DOHH2 (cell line): ENCODE data around the gene THYN1.

ENCODE experiments used
- H3F3A ChIP-seq: fragments of 200-600 bp; sonication (generic), shearing (Covaris generic); 2 replicates; pipeline ENCODE4 v1.6.0; 2016; ENCODE audit warnings: antibody characterized with exemption, mild to moderate bottlenecking; ENCODE audit not compliant: control insufficient read depth, insufficient read depth
- H3K27ac ChIP-seq: fragments of 200-600 bp; sonication (generic); 2 replicates; pipeline ENCODE4 v1.5.1; 2014; ENCODE audit warnings: low read depth, mild to moderate bottlenecking, low read length, moderate library complexity
- H3K27me3 ChIP-seq: fragments of 200-600 bp; sonication (generic); 2 replicates; pipeline ENCODE4 v1.6.1; 2014; ENCODE audit warnings: mild to moderate bottlenecking, low read length, mixed read lengths; ENCODE audit not compliant: control insufficient read depth
- H3K36me3 ChIP-seq: fragments of 200-600 bp; sonication (generic); 2 replicates; pipeline ENCODE4 v1.6.1; 2014; ENCODE audit warnings: mild to moderate bottlenecking, low read length, moderate library complexity, mixed read lengths; ENCODE audit not compliant: control insufficient read depth
- H3K4me1 ChIP-seq: fragments of 200-600 bp; sonication (generic); 2 replicates; pipeline ENCODE4 v1.6.1; 2014; ENCODE audit warnings: mild to moderate bottlenecking, low read length, mixed read lengths; ENCODE audit not compliant: control insufficient read depth
- H3K4me2 ChIP-seq: fragments of 200-600 bp; sonication (generic); 2 replicates; pipeline ENCODE4 v1.6.0; 2014; ENCODE audit warnings: mild to moderate bottlenecking, low read length, moderate library complexity
- H3K4me3 ChIP-seq: fragments of 200-600 bp; sonication (generic); 2 replicates; pipeline ENCODE4 v1.5.1; 2014; ENCODE audit warnings: mild to moderate bottlenecking, low read length, mixed read lengths
- H3K79me2 ChIP-seq: fragments of 200-600 bp; sonication (generic); 2 replicates; pipeline ENCODE4 v1.6.1; 2014; ENCODE audit warnings: mild to moderate bottlenecking, low read length, mixed read lengths; ENCODE audit not compliant: control insufficient read depth
- H3K9me2 ChIP-seq: fragments of 200-600 bp; sonication (generic); replicated peaks from 2 replicates; pipeline ENCODE4 v1.6.1; 2014; ENCODE audit warnings: mild to moderate bottlenecking, low read length, mixed read lengths; ENCODE audit not compliant: control insufficient read depth
- H3K9me3 ChIP-seq: fragments of 200-600 bp; sonication (generic); 2 replicates; pipeline ENCODE4 v1.6.1; 2014; ENCODE audit warnings: antibody characterized with exemption, low read length, mixed read lengths; ENCODE audit not compliant: control insufficient read depth, insufficient read depth
- H4K20me1 ChIP-seq: fragments of 200-600 bp; sonication (generic); 2 replicates; pipeline ENCODE4 v1.6.0; 2014; ENCODE audit warnings: low read depth, mild to moderate bottlenecking, antibody characterized with exemption, low read length, moderate library complexity; ENCODE audit not compliant: control insufficient read depth, insufficient read depth
- EZH2phosphoT487 ChIP-seq: fragments of 200-600 bp; sonication (generic); IDR thresholded peaks from 2 replicates; pipeline ENCODE4 v1.6.1; 2017; ENCODE audit warnings: borderline replicate concordance, mild to moderate bottlenecking, antibody characterized with exemption, low read length, moderate library complexity, mixed read lengths
- TF ChIP-seq, protein P1 (sequence below): fragments of 200-600 bp; sonication (generic); IDR thresholded peaks from one replicate; pipeline ENCODE4 v1.5.1; 2014; ENCODE audit warnings: antibody characterized with exemption, mild to moderate bottlenecking, low read depth, low read length; ENCODE audit not compliant: poor library complexity, severe bottlenecking

THYN1 gene

DNA sequence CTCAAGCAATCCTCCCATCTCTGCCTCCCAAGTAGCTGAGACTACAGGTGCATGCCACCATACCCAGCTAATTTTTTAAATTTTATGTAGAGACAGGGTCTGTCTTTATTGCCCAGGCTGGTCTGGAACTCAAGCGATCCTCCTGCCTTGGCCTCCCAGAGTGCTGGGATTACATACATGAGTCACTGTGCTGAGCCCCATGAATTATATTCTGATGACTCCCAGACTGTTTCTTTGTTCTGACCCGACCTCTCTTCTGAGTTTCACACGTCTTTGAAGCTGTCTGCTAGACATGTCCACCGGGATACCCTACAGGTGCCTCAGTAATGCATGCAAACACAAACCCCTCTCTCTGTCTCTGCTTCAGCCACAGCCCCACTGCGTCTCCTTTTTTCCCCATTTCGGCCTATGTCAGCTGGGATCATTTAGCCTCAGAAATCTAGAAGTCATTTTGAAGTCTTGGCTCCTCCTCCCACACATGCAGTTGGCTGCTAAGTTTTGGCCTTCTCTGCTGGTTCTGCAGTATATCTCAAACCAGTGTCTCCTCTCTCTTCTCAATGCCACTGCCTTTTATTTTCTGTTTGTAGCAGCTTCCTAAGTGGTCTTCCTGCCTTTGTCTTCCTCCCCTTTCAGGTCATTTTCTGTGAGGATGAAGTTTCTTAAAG lies 23.9 kb downstream of the THYN1 start:
- no peaks in the 10 kb centered on the region for H3K36me3 ChIP-seq
- H3K27ac ChIP-seq: no peak overlapping the region
- H4K20me1 ChIP-seq: peaks cover 61% of the 10 kb centered on the region
- H3K9me3 ChIP-seq: no peaks in the 10 kb centered on the region
- H3K4me2 ChIP-seq: peak overlapping the region; percentile 25; the same call in 1 of the 2 replicates
- no peaks in the 10 kb centered on the region for H3K9me2 ChIP-seq
- H3K4me3 ChIP-seq: no peak overlapping the region
- peaks cover 3% of the 10 kb centered on the region; the same call in 1 of the 2 replicates for H3F3A ChIP-seq
- H3K4me1 ChIP-seq: peaks cover 46% of the 10 kb centered on the region
- H3K27me3 ChIP-seq: peaks cover 74% of the 10 kb centered on the region
- TF ChIP-seq, protein P1, sequence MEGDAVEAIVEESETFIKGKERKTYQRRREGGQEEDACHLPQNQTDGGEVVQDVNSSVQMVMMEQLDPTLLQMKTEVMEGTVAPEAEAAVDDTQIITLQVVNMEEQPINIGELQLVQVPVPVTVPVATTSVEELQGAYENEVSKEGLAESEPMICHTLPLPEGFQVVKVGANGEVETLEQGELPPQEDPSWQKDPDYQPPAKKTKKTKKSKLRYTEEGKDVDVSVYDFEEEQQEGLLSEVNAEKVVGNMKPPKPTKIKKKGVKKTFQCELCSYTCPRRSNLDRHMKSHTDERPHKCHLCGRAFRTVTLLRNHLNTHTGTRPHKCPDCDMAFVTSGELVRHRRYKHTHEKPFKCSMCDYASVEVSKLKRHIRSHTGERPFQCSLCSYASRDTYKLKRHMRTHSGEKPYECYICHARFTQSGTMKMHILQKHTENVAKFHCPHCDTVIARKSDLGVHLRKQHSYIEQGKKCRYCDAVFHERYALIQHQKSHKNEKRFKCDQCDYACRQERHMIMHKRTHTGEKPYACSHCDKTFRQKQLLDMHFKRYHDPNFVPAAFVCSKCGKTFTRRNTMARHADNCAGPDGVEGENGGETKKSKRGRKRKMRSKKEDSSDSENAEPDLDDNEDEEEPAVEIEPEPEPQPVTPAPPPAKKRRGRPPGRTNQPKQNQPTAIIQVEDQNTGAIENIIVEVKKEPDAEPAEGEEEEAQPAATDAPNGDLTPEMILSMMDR: no peak
- TF ChIP-seq EZH2phosphoT487: no peak
- no peaks in the 10 kb centered on the region for H3K79me2 ChIP-seq

DNA sequence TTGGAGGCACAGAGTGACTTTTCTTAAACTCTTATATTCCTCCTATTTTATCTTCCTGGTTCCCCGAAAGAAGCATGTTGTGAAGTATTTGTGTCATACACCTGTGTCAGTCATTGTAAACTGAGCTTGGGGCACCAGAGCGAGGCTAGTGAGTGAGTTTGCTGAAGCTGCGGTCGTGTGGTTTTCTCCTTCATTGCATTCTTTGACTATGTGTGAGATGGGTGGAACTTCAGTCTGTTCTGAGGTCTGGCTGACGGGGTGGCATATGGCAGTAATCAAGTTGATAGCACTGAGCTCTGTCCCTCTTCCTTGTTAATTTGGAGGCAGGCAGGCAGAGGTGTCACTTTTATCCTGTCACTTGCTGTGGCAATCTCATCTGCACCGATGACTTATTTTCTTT lies 24.5 kb downstream of the THYN1 start:
- Histone ChIP-seq H3K79me2 (peaks cover 2% of the 10 kb centered on the region), H3F3A (peaks cover 3% of the 10 kb centered on the region; the same call in 1 of the 2 replicates), H3K27me3 (peaks cover 74% of the 10 kb centered on the region), H3K4me3 (no peak overlapping the region), H3K4me1 (peaks cover 48% of the 10 kb centered on the region), H3K9me3 (no peaks in the 10 kb centered on the region), H3K4me2 (peak overlapping the region; percentile 37), H3K36me3 (no peaks in the 10 kb centered on the region), H3K27ac (no peak overlapping the region), H3K9me2 (no peaks in the 10 kb centered on the region), H4K20me1 (peaks cover 61% of the 10 kb centered on the region)
- peak; percentile 64; the same call in 1 of the 2 replicates for TF ChIP-seq EZH2phosphoT487
- TF ChIP-seq, protein P1: no peak

DNA sequence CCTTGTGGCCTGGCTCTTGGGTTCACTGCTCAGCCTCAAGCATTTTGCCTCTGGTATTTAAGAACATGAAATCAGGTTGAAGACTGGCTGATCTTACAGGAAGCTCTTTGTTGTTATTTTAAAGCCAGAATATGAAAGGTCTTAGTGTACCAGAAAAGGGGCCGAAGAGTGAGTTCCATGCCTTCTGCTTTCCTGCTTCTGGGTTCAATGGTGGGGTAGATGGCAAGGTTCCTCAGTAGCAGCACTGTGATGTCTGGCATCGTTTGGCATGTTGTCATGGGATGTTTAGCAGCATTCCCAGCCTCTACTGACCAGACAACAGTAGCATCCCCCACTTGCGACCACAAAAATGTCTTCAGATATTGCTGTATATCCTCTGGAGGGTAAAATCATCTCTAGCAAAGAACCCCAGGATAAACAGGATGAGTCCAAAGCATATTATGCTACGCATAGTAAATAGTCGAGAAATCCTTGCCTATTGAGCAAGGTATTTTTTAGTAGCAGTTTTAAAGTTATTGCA lies 26.3 kb downstream of the THYN1 start:
- H3K79me2 ChIP-seq: peaks cover 19% of the 10 kb centered on the region
- no peak for TF ChIP-seq EZH2phosphoT487
- TF ChIP-seq, protein P1: no peak
- no peak overlapping the region for H3K27ac ChIP-seq
- H3K4me1 ChIP-seq: peaks cover 62% of the 10 kb centered on the region
- H3K9me3 ChIP-seq: no peaks in the 10 kb centered on the region
- H3K36me3 ChIP-seq: peaks cover 14% of the 10 kb centered on the region
- H3K9me2 ChIP-seq: no peaks in the 10 kb centered on the region
- peaks cover 3% of the 10 kb centered on the region; the same call in 1 of the 2 replicates for H3F3A ChIP-seq
- peaks cover 61% of the 10 kb centered on the region for H3K27me3 ChIP-seq
- no peak overlapping the region for H3K4me2 ChIP-seq
- no peak overlapping the region for H3K4me3 ChIP-seq
- peaks cover 65% of the 10 kb centered on the region for H4K20me1 ChIP-seq
